GM23338 (cell line): ENCODE results near the gene RSRC2. TPM values are rescaled to one million over a fixed set of nuclear protein-coding genes. Genes with fewer than 3 reads are reported as not detected.

ENCODE experiments used
- ATAC-seq: fragments of 200-7000 bp; cut with Tn5 transposase; 3 replicates; pipeline ENCODE4 v1.9.1; 2020
- DNase-seq: peaks from one replicate; pipeline ENCODE4 v3.0.0-alpha.2; 2015; ENCODE audit warnings: low spot score
- H2AFZ ChIP-seq: fragments of 200-600 bp; sonication (generic); 2 replicates; pipeline ENCODE4 v1.8.0; 2016; ENCODE audit warnings: antibody characterized with exemption, mild to moderate bottlenecking, moderate library complexity
- H3F3A ChIP-seq: fragments of 200-600 bp; sonication (generic); replicated peaks from 2 replicates; pipeline ENCODE4 v1.8.0; 2017; ENCODE audit warnings: antibody characterized with exemption, mixed run types, low read depth
- H3K27ac ChIP-seq: fragments of 200-600 bp; sonication (generic); 2 replicates; pipeline ENCODE4 v1.6.1; 2016; ENCODE audit warnings: low read depth
- H3K27me3 ChIP-seq: fragments of 200-600 bp; sonication (generic); 2 replicates; pipeline ENCODE4 v1.8.0; 2016; ENCODE audit warnings: mild to moderate bottlenecking, mixed run types, moderate library complexity; ENCODE audit not compliant: insufficient read depth
- H3K36me3 ChIP-seq: fragments of 200-600 bp; sonication (generic); 2 replicates; pipeline ENCODE4 v1.8.0; 2016; ENCODE audit warnings: mild to moderate bottlenecking; ENCODE audit not compliant: insufficient read depth
- H3K4me1 ChIP-seq: fragments of 200-600 bp; sonication (generic); 2 replicates; pipeline ENCODE4 v1.8.0; 2016; ENCODE audit warnings: mild to moderate bottlenecking, moderate library complexity; ENCODE audit not compliant: insufficient read depth
- H3K4me2 ChIP-seq: fragments of 200-600 bp; sonication (generic); 2 replicates; pipeline ENCODE4 v1.7.1; 2017; ENCODE audit warnings: mixed run types
- H3K4me3 ChIP-seq: fragments of 200-600 bp; sonication (generic); 2 replicates; pipeline ENCODE4 v1.6.1; 2016; ENCODE audit warnings: mixed run types
- H3K79me2 ChIP-seq: fragments of 200-600 bp; sonication (generic); replicated peaks from 2 replicates; pipeline ENCODE4 v1.8.0; 2017; ENCODE audit warnings: mild to moderate bottlenecking; ENCODE audit not compliant: insufficient read depth
- H3K9me2 ChIP-seq: fragments of 200-600 bp; sonication (generic); 2 replicates; pipeline ENCODE4 v1.8.0; 2017; ENCODE audit not compliant: insufficient read depth
- H4K20me1 ChIP-seq: fragments of 200-600 bp; sonication (generic); replicated peaks from 2 replicates; pipeline ENCODE4 v1.8.0; 2017; ENCODE audit warnings: mild to moderate bottlenecking; ENCODE audit not compliant: insufficient read depth
- H3K27ac Mint-ChIP-seq: 2 replicates; pipeline ENCODE4 v1.8.0; 2020; ENCODE audit warnings: inconsistent platforms, mild to moderate bottlenecking, moderate library complexity, mixed read lengths
- H3K27me3 Mint-ChIP-seq: 3 replicates; pipeline ENCODE4 v1.8.0; 2022; ENCODE audit warnings: low read depth, mild to moderate bottlenecking, moderate library complexity, mixed read lengths, inconsistent platforms; ENCODE audit not compliant: insufficient read depth, poor library complexity
- H3K36me3 Mint-ChIP-seq: 3 replicates; pipeline ENCODE4 v1.8.0; 2021; ENCODE audit warnings: low read depth, mild to moderate bottlenecking, inconsistent platforms, moderate library complexity, mixed read lengths
- H3K4me1 Mint-ChIP-seq: 3 replicates; pipeline ENCODE4 v1.8.0; 2020; ENCODE audit warnings: mild to moderate bottlenecking, inconsistent platforms, mixed read lengths
- H3K4me3 Mint-ChIP-seq: 3 replicates; pipeline ENCODE4 v1.8.0; 2021; ENCODE audit warnings: moderate library complexity, mild to moderate bottlenecking, inconsistent platforms, mixed read lengths
- H3K9me3 Mint-ChIP-seq: 3 replicates; pipeline ENCODE4 v1.8.0; 2020; ENCODE audit warnings: moderate library complexity, mild to moderate bottlenecking, inconsistent platforms, mixed read lengths
- CREB1 ChIP-seq: fragments of 250-450 bp; sonication (Bioruptor Pico); IDR thresholded peaks from 2 replicates; pipeline ENCODE4 v1.5.0; 2020; ENCODE audit warnings: low read depth, mild to moderate bottlenecking, moderate library complexity
- EZH2phosphoT487 ChIP-seq: fragments of 200-600 bp; sonication (generic); IDR thresholded peaks from one replicate; pipeline ENCODE4 v1.8.1; 2018; ENCODE audit warnings: antibody characterized with exemption; ENCODE audit not compliant: unreplicated experiment
- NANOG ChIP-seq: IDR thresholded peaks from 2 replicates; pipeline ENCODE4 v1.6.1; 2016; ENCODE audit warnings: antibody characterized with exemption, borderline replicate concordance
- POLR2AphosphoS5 ChIP-seq: IDR thresholded peaks from 2 replicates; pipeline ENCODE4 v1.6.1; 2016; ENCODE audit warnings: antibody characterized with exemption, low read depth
- ZNF331 ChIP-seq: fragments of 250-450 bp; sonication (Bioruptor Pico); IDR thresholded peaks from 2 replicates; pipeline ENCODE4 v1.5.0; 2020; ENCODE audit warnings: low read depth, mild to moderate bottlenecking, moderate library complexity
- polyA plus RNA-seq: library from polyadenylated mRNA; unstranded; fragments of >200 nt; fragmentation: Nextera tagmentation; extraction: Ambion mirVana; gene quantifications from 2 replicates; pipeline ENCODE4 v1.2.1, GENCODE V29; 2016
- total RNA-seq: library from RNA; depleted of rRNA; stranded (reverse); fragments of >200 nt; shearing (Covaris generic); gene quantifications from 2 replicates; pipeline ENCODE4 v1.2.3, GENCODE V29; 2014
- TF ChIP-seq, protein P1 (sequence below): fragments of 250-450 bp; sonication (Bioruptor Pico); IDR thresholded peaks from 2 replicates; pipeline ENCODE4 v1.5.0; 2020; ENCODE audit warnings: mild to moderate bottlenecking, moderate library complexity

The RSRC2 gene
- total and polyA plus RNA-seq, 2 experiments from 2014 or later = 76.3 to 184 TPM

DNA sequence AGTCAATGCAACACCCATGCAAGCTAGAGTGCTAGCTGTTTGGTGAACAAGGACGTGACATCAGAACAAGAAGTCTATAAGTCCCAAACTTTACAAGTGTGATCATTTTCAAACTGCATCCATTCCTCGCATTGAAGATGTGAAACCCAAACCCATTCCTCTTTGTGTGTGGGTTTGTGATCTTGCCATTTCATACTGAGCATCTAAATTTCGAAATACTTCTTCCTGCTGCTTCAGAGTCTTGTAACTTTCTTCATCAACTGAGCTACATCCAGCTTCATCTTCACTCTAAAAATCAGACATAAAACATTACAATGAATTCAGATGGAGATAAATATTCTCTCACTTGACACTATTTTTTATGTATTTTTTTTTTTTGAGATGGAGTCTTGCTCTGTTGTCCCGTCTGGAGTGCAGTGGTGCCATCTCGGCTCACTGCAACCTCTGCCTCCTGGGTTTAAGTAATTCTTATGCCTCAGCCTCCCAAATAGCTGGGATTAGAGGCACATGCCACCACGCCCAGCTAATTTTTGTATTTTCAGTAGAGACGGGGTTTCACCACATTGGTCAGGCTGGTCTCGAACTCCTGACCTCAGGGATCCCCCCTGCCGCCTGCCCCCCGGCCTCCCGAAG is 21.2 kb downstream of the RSRC2 start:
- H3K27ac ChIP-seq = no peak overlapping the region
- H3K4me1 ChIP-seq = no peaks in the 10 kb centered on the region
- H3K9me3 Mint-ChIP-seq = no peaks in the 10 kb centered on the region
- H3K79me2 ChIP-seq = peaks cover 24% of the 10 kb centered on the region
- H3K36me3 ChIP-seq = peaks cover 69% of the 10 kb centered on the region
- H3F3A ChIP-seq = peaks cover 58% of the 10 kb centered on the region
- no peaks in the 10 kb centered on the region for H3K9me2 ChIP-seq
- no peak for ATAC-seq
- peaks cover 82% of the 10 kb centered on the region for H3K36me3 Mint-ChIP-seq
- no peaks in the 10 kb centered on the region for H3K27me3 ChIP-seq
- no peak overlapping the region for H2AFZ ChIP-seq
- H3K4me1 Mint-ChIP-seq = peaks cover 12% of the 10 kb centered on the region
- TF ChIP-seq, protein P1, sequence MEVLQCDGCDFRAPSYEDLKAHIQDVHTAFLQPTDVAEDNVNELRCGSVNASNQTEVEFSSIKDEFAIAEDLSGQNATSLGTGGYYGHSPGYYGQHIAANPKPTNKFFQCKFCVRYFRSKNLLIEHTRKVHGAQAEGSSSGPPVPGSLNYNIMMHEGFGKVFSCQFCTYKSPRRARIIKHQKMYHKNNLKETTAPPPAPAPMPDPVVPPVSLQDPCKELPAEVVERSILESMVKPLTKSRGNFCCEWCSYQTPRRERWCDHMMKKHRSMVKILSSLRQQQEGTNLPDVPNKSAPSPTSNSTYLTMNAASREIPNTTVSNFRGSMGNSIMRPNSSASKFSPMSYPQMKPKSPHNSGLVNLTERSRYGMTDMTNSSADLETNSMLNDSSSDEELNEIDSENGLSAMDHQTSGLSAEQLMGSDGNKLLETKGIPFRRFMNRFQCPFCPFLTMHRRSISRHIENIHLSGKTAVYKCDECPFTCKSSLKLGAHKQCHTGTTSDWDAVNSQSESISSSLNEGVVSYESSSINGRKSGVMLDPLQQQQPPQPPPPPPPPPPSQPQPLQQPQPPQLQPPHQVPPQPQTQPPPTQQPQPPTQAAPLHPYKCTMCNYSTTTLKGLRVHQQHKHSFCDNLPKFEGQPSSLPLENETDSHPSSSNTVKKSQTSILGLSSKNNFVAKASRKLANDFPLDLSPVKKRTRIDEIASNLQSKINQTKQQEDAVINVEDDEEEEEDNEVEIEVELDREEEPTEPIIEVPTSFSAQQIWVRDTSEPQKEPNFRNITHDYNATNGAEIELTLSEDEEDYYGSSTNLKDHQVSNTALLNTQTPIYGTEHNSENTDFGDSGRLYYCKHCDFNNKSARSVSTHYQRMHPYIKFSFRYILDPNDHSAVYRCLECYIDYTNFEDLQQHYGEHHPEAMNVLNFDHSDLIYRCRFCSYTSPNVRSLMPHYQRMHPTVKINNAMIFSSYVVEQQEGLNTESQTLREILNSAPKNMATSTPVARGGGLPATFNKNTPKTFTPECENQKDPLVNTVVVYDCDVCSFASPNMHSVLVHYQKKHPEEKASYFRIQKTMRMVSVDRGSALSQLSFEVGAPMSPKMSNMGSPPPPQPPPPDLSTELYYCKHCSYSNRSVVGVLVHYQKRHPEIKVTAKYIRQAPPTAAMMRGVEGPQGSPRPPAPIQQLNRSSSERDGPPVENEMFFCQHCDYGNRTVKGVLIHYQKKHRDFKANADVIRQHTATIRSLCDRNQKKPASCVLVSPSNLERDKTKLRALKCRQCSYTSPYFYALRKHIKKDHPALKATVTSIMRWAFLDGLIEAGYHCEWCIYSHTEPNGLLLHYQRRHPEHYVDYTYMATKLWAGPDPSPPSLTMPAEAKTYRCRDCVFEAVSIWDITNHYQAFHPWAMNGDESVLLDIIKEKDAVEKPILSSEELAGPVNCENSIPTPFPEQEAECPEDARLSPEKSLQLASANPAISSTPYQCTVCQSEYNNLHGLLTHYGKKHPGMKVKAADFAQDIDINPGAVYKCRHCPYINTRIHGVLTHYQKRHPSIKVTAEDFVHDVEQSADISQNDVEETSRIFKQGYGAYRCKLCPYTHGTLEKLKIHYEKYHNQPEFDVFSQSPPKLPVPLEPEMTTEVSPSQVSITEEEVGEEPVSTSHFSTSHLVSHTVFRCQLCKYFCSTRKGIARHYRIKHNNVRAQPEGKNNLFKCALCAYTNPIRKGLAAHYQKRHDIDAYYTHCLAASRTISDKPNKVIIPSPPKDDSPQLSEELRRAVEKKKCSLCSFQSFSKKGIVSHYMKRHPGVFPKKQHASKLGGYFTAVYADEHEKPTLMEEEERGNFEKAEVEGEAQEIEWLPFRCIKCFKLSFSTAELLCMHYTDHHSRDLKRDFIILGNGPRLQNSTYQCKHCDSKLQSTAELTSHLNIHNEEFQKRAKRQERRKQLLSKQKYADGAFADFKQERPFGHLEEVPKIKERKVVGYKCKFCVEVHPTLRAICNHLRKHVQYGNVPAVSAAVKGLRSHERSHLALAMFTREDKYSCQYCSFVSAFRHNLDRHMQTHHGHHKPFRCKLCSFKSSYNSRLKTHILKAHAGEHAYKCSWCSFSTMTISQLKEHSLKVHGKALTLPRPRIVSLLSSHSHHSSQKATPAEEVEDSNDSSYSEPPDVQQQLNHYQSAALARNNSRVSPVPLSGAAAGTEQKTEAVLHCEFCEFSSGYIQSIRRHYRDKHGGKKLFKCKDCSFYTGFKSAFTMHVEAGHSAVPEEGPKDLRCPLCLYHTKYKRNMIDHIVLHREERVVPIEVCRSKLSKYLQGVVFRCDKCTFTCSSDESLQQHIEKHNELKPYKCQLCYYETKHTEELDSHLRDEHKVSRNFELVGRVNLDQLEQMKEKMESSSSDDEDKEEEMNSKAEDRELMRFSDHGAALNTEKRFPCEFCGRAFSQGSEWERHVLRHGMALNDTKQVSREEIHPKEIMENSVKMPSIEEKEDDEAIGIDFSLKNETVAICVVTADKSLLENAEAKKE = no peak
- no peak for TF ChIP-seq ZNF331
- TF ChIP-seq NANOG = no peak
- no peak for TF ChIP-seq CREB1
- TF ChIP-seq POLR2AphosphoS5 = no peak
- TF ChIP-seq EZH2phosphoT487 = no peak
- H3K4me3 Mint-ChIP-seq = no peak overlapping the region
- H4K20me1 ChIP-seq = peaks cover 29% of the 10 kb centered on the region
- H3K4me2 ChIP-seq = no peak overlapping the region
- no peak overlapping the region for H3K4me3 ChIP-seq
- no peak overlapping the region for H3K27ac Mint-ChIP-seq
- DNase-seq = no peak
- peaks cover 9% of the 10 kb centered on the region for H3K27me3 Mint-ChIP-seq
